IMR-90 (cell line): ENCODE measurements around the gene NAB2. TPM values are rescaled to one million over a fixed set of nuclear protein-coding genes. Genes with fewer than 3 reads are reported as not detected.
A peak's percentile ranks its signal among the peaks of the same experiment; 100 is the strongest.

Source experiments
- ATAC-seq: fragments of 200-7000 bp; cut with Tn5 transposase; 2 replicates; pipeline ENCODE4 v1.9.1; 2020; ENCODE audit warnings: low read depth, mild to moderate bottlenecking, moderate library complexity
- BruUV-seq: library from RNA; stranded (reverse); fragments of 400-500 nt; replicated peaks from 2 replicates; lab custom pipeline; 2021; lab: Mats Ljungman, UMichigan
- CTCF ChIA-PET: fragments of 300-600 bp; formaldehyde crosslinking; extraction: SDS; loops from one replicate; lab custom pipeline; 2021; ENCODE audit warnings: antibody characterized with exemption; lab: Yijun Ruan, JAX
- POLR2A ChIA-PET: fragments of 300-600 bp; sonication (Branson Sonifier 250); formaldehyde crosslinking; loops from one replicate; lab custom pipeline; 2022; ENCODE audit warnings: antibody characterized with exemption; ENCODE audit not compliant: unreplicated experiment; lab: Charles Lee
- DNase-seq: peaks from one replicate; pipeline ENCODE4 v3.0.0; 2013
- H2AFZ ChIP-seq: replicated peaks from 2 replicates; pipeline ENCODE3; 2013; ENCODE audit warnings: low read length, mild to moderate bottlenecking; ENCODE audit not compliant: poor library complexity
- H2AK5ac ChIP-seq: 2 replicates; pipeline ENCODE4 v1.6.1; 2013; ENCODE audit warnings: low read depth, low read length, inconsistent platforms
- H2AK9ac ChIP-seq: replicated peaks from 2 replicates; pipeline ENCODE3; 2013; ENCODE audit warnings: mild to moderate bottlenecking, low read depth, low read length, moderate library complexity; ENCODE audit not compliant: poor library complexity
- H2BK120ac ChIP-seq: 2 replicates; pipeline ENCODE4 v1.6.1; 2013; ENCODE audit warnings: low read depth, low read length, inconsistent platforms
- H2BK15ac ChIP-seq: 3 replicates; pipeline ENCODE4 v1.6.1; 2013; ENCODE audit warnings: low read depth, low read length, inconsistent platforms
- H2BK20ac ChIP-seq: 2 replicates; pipeline ENCODE4 v1.6.1; 2013; ENCODE audit warnings: low read depth, mild to moderate bottlenecking, inconsistent platforms, low read length, moderate library complexity
- H2BK5ac ChIP-seq: 2 replicates; pipeline ENCODE4 v1.6.1; 2013; ENCODE audit warnings: mild to moderate bottlenecking, low read depth, low read length, inconsistent platforms; ENCODE audit not compliant: poor library complexity, severe bottlenecking
- H3K14ac ChIP-seq: replicated peaks from 2 replicates; pipeline ENCODE4 v1.6.1; 2013; ENCODE audit warnings: low read depth, low read length, inconsistent platforms
- H3K18ac ChIP-seq: 2 replicates; pipeline ENCODE4 v1.6.1; 2013; ENCODE audit warnings: low read depth, low read length, control low read depth
- H3K23ac ChIP-seq: 2 replicates; pipeline ENCODE4 v1.6.1; 2013; ENCODE audit warnings: low read depth, low read length, inconsistent platforms
- H3K27ac ChIP-seq: 2 replicates; pipeline ENCODE4 v1.5.1; 2013; ENCODE audit warnings: mild to moderate bottlenecking, control low read depth, low read length; ENCODE audit not compliant: insufficient read depth
- H3K27me3 ChIP-seq: 2 replicates; pipeline ENCODE4 v1.6.1; 2013; ENCODE audit warnings: low read length; ENCODE audit not compliant: control insufficient read depth, insufficient read depth
- H3K36me3 ChIP-seq: 2 replicates; pipeline ENCODE4 v1.6.1; 2013; ENCODE audit warnings: low read length, mixed read lengths; ENCODE audit not compliant: control insufficient read depth, insufficient read depth
- H3K4ac ChIP-seq: 2 replicates; pipeline ENCODE4 v1.6.1; 2013; ENCODE audit warnings: low read depth, low read length, inconsistent platforms
- H3K4me1 ChIP-seq: 2 replicates; pipeline ENCODE4 v1.6.1; 2013; ENCODE audit warnings: low read length, mixed read lengths; ENCODE audit not compliant: control insufficient read depth, insufficient read depth
- H3K4me2 ChIP-seq: 2 replicates; pipeline ENCODE4 v1.6.1; 2013; ENCODE audit warnings: low read depth, mild to moderate bottlenecking, control low read depth, low read length, moderate library complexity
- H3K4me3 ChIP-seq: 2 replicates; pipeline ENCODE4 v1.5.1; 2013; ENCODE audit warnings: low read depth, mild to moderate bottlenecking, control low read depth, low read length, moderate library complexity; ENCODE audit not compliant: insufficient read depth
- H3K56ac ChIP-seq: 2 replicates; pipeline ENCODE4 v1.6.1; 2013; ENCODE audit warnings: low read length, inconsistent platforms; ENCODE audit not compliant: insufficient read depth; ENCODE audit errors: extremely low read depth
- H3K79me1 ChIP-seq, 2 experiments: 2 replicates each; pipeline ENCODE4 v1.6.1; 2013; ENCODE audit warnings: low read length in 2 of 2, inconsistent platforms in 1 of 2, low read depth in 1 of 2
- H3K9ac ChIP-seq: 2 replicates; pipeline ENCODE4 v1.6.1; 2013; ENCODE audit warnings: low read depth, low read length, control low read depth
- H3K9me1 ChIP-seq: 2 replicates; pipeline ENCODE4 v1.6.1; 2013; ENCODE audit warnings: low read length, inconsistent platforms; ENCODE audit not compliant: insufficient read depth
- H3K9me3 ChIP-seq: 2 replicates; pipeline ENCODE4 v1.6.1; 2013; ENCODE audit warnings: low read length; ENCODE audit not compliant: control insufficient read depth, insufficient read depth
- H4K20me1 ChIP-seq: 2 replicates; pipeline ENCODE4 v1.6.1; 2013; ENCODE audit warnings: low read length, inconsistent platforms; ENCODE audit not compliant: insufficient read depth
- H4K5ac ChIP-seq: 2 replicates; pipeline ENCODE4 v1.6.1; 2013; ENCODE audit warnings: mild to moderate bottlenecking, low read depth, low read length, control low read depth
- H4K8ac ChIP-seq, 2 experiments: 2 replicates each; pipeline ENCODE4 v1.6.1; 2013; ENCODE audit warnings: low read depth in 2 of 2, low read length in 2 of 2, control low read depth in 1 of 2, inconsistent platforms in 1 of 2
- H4K91ac ChIP-seq: 2 replicates; pipeline ENCODE4 v1.6.1; 2013; ENCODE audit warnings: low read depth, low read length, inconsistent platforms; ENCODE audit not compliant: insufficient read depth
- BHLHE40 ChIP-seq: fragments of 150-350 bp; IDR thresholded peaks from 2 replicates; pipeline ENCODE4 v1.6.1; 2016; ENCODE audit warnings: mild to moderate bottlenecking, low read depth, low read length
- CEBPB ChIP-seq: IDR thresholded peaks from 2 replicates; pipeline ENCODE4 v1.6.1; 2012; ENCODE audit warnings: low read depth, low read length, improper control_type of control experiment
- CHD1 ChIP-seq: IDR thresholded peaks from 2 replicates; pipeline ENCODE4 v1.6.1; 2012; ENCODE audit warnings: low read depth, low read length, improper control_type of control experiment
- CTCF ChIP-seq: conservative IDR thresholded peaks from 2 replicates; pipeline ENCODE4 v1.5.1; 2012; ENCODE audit warnings: mild to moderate bottlenecking, low read depth, low read length, improper control_type of control experiment
- ELK1 ChIP-seq: fragments of 150-350 bp; IDR thresholded peaks from 2 replicates; pipeline ENCODE4 v1.6.1; 2016; ENCODE audit warnings: low read depth, mild to moderate bottlenecking, low read length, moderate library complexity, borderline replicate concordance
- FOS ChIP-seq: fragments of 150-350 bp; IDR thresholded peaks from 2 replicates; pipeline ENCODE4 v1.6.1; 2016; ENCODE audit warnings: low read depth, low read length
- MAFK ChIP-seq: IDR thresholded peaks from 2 replicates; pipeline ENCODE4 v1.6.1; 2012; ENCODE audit warnings: low read depth, low read length, improper control_type of control experiment
- MAZ ChIP-seq: IDR thresholded peaks from 2 replicates; pipeline ENCODE4 v1.6.1; 2012; ENCODE audit warnings: low read depth, mild to moderate bottlenecking, low read length, improper control_type of control experiment, moderate library complexity, borderline replicate concordance
- MXI1 ChIP-seq: IDR thresholded peaks from 2 replicates; pipeline ENCODE4 v1.6.1; 2012; ENCODE audit warnings: low read depth, mild to moderate bottlenecking, low read length, moderate library complexity, borderline replicate concordance
- NFE2L2 ChIP-seq: fragments of 150-350 bp; IDR thresholded peaks from 2 replicates; pipeline ENCODE4 v1.6.1; 2016; ENCODE audit warnings: low read depth, mild to moderate bottlenecking, low read length
- POLR2A ChIP-seq: IDR thresholded peaks from 2 replicates; pipeline ENCODE4 v1.6.1; 2012; ENCODE audit warnings: mild to moderate bottlenecking, low read depth, low read length
- RAD21 ChIP-seq: IDR thresholded peaks from 2 replicates; pipeline ENCODE4 v1.6.1; 2012; ENCODE audit warnings: low read length, improper control_type of control experiment
- RCOR1 ChIP-seq: IDR thresholded peaks from 2 replicates; pipeline ENCODE4 v1.6.1; 2012; ENCODE audit warnings: mild to moderate bottlenecking, low read length, improper control_type of control experiment; ENCODE audit not compliant: insufficient replicate concordance
- RFX5 ChIP-seq: IDR thresholded peaks from 2 replicates; pipeline ENCODE4 v1.8.0; 2012; ENCODE audit warnings: low read depth, mild to moderate bottlenecking, low read length, moderate library complexity
- SMC3 ChIP-seq: fragments of 150-350 bp; IDR thresholded peaks from 2 replicates; pipeline ENCODE4 v1.6.1; 2016; ENCODE audit warnings: low read depth, mild to moderate bottlenecking, antibody characterized with exemption, low read length, moderate library complexity
- USF2 ChIP-seq: fragments of 150-350 bp; IDR thresholded peaks from 2 replicates; pipeline ENCODE4 v1.6.1; 2017; ENCODE audit warnings: mild to moderate bottlenecking, antibody characterized with exemption, low read length, low read depth
- WGBS, 2 experiments: methylation state at CpG; one replicate each; pipeline versions ENCODE4 v1.1.5 to v1.1.7; 2013; ENCODE audit warnings: missing lambda C conversion rate in 2 of 2; ENCODE audit not compliant: insufficient read length in 1 of 2; ENCODE audit errors: extremely low coverage in 2 of 2; 5-methylcytosine and 5-hydroxymethylcytosine counted together
- dilution Hi-C: fragments of 300-500 bp; cut with HindIII; formaldehyde crosslinking; loops from one replicate; pipeline ENCODE4 v1.14.3; 2018; ENCODE audit warnings: low sequenced_read_pairs; ENCODE audit not compliant: unreplicated experiment
- in situ Hi-C: fragments of 300-500 bp; cut with MboI; formaldehyde crosslinking; loops from 3 replicates; pipeline ENCODE4 v1.14.3; 2019; ENCODE audit warnings: low sequenced_read_pairs, inconsistent platforms, mixed read lengths
- intact Hi-C: fragments of 100-400 bp; cut with micrococcal nuclease; formaldehyde crosslinking; loops from 2 replicates; pipeline ENCODE4 v1.10.0; 2022
- polyA plus RNA-seq, 3 experiments: library from polyadenylated mRNA; depleted of rRNA; stranded (reverse); fragments of >200 nt; gene quantifications; 2 replicates each; pipeline ENCODE4 v1.2.3, GENCODE V29; 2012; ENCODE audit warnings: low replicate concordance in 1 of 3
- total RNA-seq: library from RNA; depleted of rRNA; stranded (reverse); fragments of >200 nt; gene quantifications from 2 replicates; pipeline ENCODE4 v1.2.3, GENCODE V29; 2012

Gene NAB2
- total and polyA plus RNA-seq, 2 of the 4 experiments (the other 2 are of a cell fraction), result 65.1 to 68.8 TPM

GRCh38 chr12:57104292-57104910, 15.5 kb downstream of the NAB2 start:
- H3K27me3 ChIP-seq, result no peaks in the 10 kb centered on the region
- H4K91ac ChIP-seq, result no peak overlapping the region
- H4K8ac ChIP-seq, result no peak overlapping the region
- no peak overlapping the region for H3K56ac ChIP-seq
- H3K4me3 ChIP-seq, result no peak overlapping the region
- no TSS peak for BruUV-seq
- H3K14ac ChIP-seq, result no peak overlapping the region
- ATAC-seq (no peak), DNase-seq (no peak)
- TF ChIP-seq CEBPB (no peak), RCOR1 (no peak), SMC3 (no peak), MAFK (no peak), FOS (no peak), POLR2A (no peak), CHD1 (no peak), MAZ (no peak), RFX5 (no peak), BHLHE40 (no peak), NFE2L2 (no peak), USF2 (no peak), RAD21 (no peak), MXI1 (no peak), ELK1 (no peak), CTCF (no peak)
- in situ Hi-C loops (no loop called here), intact Hi-C loops (no loop called here), dilution Hi-C loops (no loop called here)
- no peak overlapping the region for H3K23ac ChIP-seq
- H3K9me1 ChIP-seq, result peaks cover 10% of the 10 kb centered on the region; the same call in 1 of the 2 replicates
- ChIA-PET CTCF (no interaction called here), POLR2A (interaction anchor here (1.4 kb wide), 1 partner anchor 10 kb away, joined by 4 read pairs; no protein-coding TSS in a partner anchor)
- H2AK5ac ChIP-seq, result no peak overlapping the region
- peak overlapping the region; percentile 6 for H2AK9ac ChIP-seq
- no peak overlapping the region for H3K9ac ChIP-seq
- H3K18ac ChIP-seq, result no peak overlapping the region
- H2BK5ac ChIP-seq, result no peak overlapping the region
- H2BK15ac ChIP-seq, result no peak overlapping the region
- H3K4me2 ChIP-seq, result no peak overlapping the region
- H2BK20ac ChIP-seq, result no peak overlapping the region
- peaks cover 11 to 38% of the 10 kb centered on the region in 2 experiments for H3K79me1 ChIP-seq
- H3K36me3 ChIP-seq, result peaks cover 54% of the 10 kb centered on the region
- WGBS, 2 experiments, result 100% methylated on average over 4 of the region's 12 CpGs; no CpG with 5 or more reads in 1 of the 2 experiments
- H3K4ac ChIP-seq, result no peak overlapping the region
- H3K4me1 ChIP-seq, result peaks cover 3% of the 10 kb centered on the region
- H4K5ac ChIP-seq, result no peak overlapping the region
- peaks cover 11% of the 10 kb centered on the region; the same call in 1 of the 2 replicates for H4K20me1 ChIP-seq
- no peak overlapping the region for H2AFZ ChIP-seq
- no peak overlapping the region for H3K27ac ChIP-seq
- H2BK120ac ChIP-seq, result no peak overlapping the region
- H3K9me3 ChIP-seq, result no peaks in the 10 kb centered on the region
